OCI-LY7 (cell line): Measurements from ENCODE around the gene H6PD.

Experiments
- EZH2phosphoT487 ChIP-seq: fragments of 200-600 bp; sonication (generic); IDR thresholded peaks from 2 replicates; pipeline ENCODE4 v1.6.1; 2018; ENCODE audit warnings: low read depth, borderline replicate concordance, mild to moderate bottlenecking, mixed run types, antibody characterized with exemption, low read length, moderate library complexity, mixed read lengths
- TF ChIP-seq, protein P1 (sequence below): fragments of 200-600 bp; sonication (generic); conservative IDR thresholded peaks from 2 replicates; pipeline ENCODE4 v1.5.1; 2014; ENCODE audit warnings: mild to moderate bottlenecking, antibody characterized with exemption, low read length, moderate library complexity, mixed read lengths

DNA sequence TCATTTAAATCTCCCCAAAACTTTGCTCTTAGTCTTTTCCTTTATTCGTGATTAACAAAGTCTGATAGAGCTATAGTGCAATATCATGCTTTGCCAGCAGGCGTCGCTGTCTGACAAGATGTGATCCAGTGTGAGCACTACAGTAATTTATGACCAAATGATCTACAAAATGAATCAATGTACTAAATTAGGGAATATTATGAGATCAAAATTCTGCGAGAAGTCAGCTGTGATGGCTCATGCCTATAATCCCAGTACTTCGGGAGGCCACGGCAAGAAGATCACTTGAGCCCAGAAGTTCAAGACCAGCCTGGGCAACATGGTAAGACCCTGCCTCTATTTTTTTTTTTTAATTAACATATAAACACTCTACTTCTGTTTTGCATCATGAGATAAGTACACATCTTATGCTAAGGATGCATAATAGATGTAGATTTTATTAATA, 54.5 kb downstream of the H6PD start:
- TF ChIP-seq, protein P1, sequence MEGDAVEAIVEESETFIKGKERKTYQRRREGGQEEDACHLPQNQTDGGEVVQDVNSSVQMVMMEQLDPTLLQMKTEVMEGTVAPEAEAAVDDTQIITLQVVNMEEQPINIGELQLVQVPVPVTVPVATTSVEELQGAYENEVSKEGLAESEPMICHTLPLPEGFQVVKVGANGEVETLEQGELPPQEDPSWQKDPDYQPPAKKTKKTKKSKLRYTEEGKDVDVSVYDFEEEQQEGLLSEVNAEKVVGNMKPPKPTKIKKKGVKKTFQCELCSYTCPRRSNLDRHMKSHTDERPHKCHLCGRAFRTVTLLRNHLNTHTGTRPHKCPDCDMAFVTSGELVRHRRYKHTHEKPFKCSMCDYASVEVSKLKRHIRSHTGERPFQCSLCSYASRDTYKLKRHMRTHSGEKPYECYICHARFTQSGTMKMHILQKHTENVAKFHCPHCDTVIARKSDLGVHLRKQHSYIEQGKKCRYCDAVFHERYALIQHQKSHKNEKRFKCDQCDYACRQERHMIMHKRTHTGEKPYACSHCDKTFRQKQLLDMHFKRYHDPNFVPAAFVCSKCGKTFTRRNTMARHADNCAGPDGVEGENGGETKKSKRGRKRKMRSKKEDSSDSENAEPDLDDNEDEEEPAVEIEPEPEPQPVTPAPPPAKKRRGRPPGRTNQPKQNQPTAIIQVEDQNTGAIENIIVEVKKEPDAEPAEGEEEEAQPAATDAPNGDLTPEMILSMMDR = peak; percentile 100
- no peak for TF ChIP-seq EZH2phosphoT487
